ENCODE measurements around the gene SLC35G3. TPM values are rescaled to one million over a fixed set of nuclear protein-coding genes. Genes with fewer than 3 reads are reported as not detected.
A peak's percentile ranks its signal among the peaks of the same experiment; 100 is the strongest.

The SLC35G3 gene
- total and polyA plus RNA-seq, 2 of the 13 experiments (the other 11 are each of a cell fraction or from before 2014, with no cell fraction given) = not detected

- TF ChIP-seq ZNF772 (CRISPR knock-in tag; IDR thresholded peaks at IDR 0.05) (0 out of 2 replicates have a peak, but pooled peaks have one; percentile 46), NFYC (CRISPR knock-in tag; IDR thresholded peaks at IDR 0.05) (peak; percentile 86), ZMYM4 (CRISPR knock-in tag; IDR thresholded peaks at IDR 0.05) (0 out of 2 replicates have a peak, but pooled peaks have one; percentile 13), ZNF460 (CRISPR knock-in tag; IDR thresholded peaks at IDR 0.05; ENCODE audit: borderline replicate concordance) (no peak), POLR2AphosphoS2 (IDR thresholded peaks at IDR 0.05; ENCODE audit: low read depth, low read length) (no peak), BCLAF1 (IDR thresholded peaks at IDR 0.05) (no peak), ZNF121 (CRISPR knock-in tag; IDR thresholded peaks at IDR 0.05) (no peak), ZNF782 (CRISPR knock-in tag; IDR thresholded peaks at IDR 0.05; ENCODE audit: borderline replicate concordance) (no peak), POLR2G (IDR thresholded peaks at IDR 0.05; ENCODE audit: low read depth, low read length) (peak; percentile 48; the same call in 1 of the 2 replicates), ADNP (CRISPR knock-in tag; IDR thresholded peaks at IDR 0.05) (no peak), DR1 (CRISPR knock-in tag; IDR thresholded peaks at IDR 0.05) (peak; percentile 63; the same call in 1 of the 2 replicates), LRRFIP1 (CRISPR knock-in tag; conservative IDR thresholded peaks at IDR 0.05) (no peak), ERF (CRISPR knock-in tag; IDR thresholded peaks at IDR 0.05) (no peak), NCOA1 (CRISPR knock-in tag; IDR thresholded peaks at IDR 0.05) (no peak), MTF2 (CRISPR knock-in tag; IDR thresholded peaks at IDR 0.05; ENCODE audit: borderline replicate concordance) (no peak), HMGXB3 (CRISPR knock-in tag; IDR thresholded peaks at IDR 0.05; ENCODE audit: borderline replicate concordance) (0 out of 2 replicates have a peak, but pooled peaks have one; percentile 19), ZNF362 (CRISPR knock-in tag; IDR thresholded peaks at IDR 0.05; ENCODE audit: borderline replicate concordance) (no peak)
These were observed 48.8 kb upstream of the SLC35G3 start, which contains the start of gene SLFN5 (continued) for GRCh38 chr17:35242805-35243560.
